Forelimb muscle (tissue), 1 donor: ENCODE data around the gene RALB. TPM values are rescaled to one million over a fixed set of nuclear protein-coding genes. Genes with fewer than 3 reads are reported as not detected.

Source experiments
- DNase-seq: peaks from one replicate; pipeline ENCODE4 v3.0.0-alpha.2; 2013; ENCODE audit warnings: low read depth
- polyA plus RNA-seq: library from polyadenylated mRNA; unstranded; fragments of 120-200 nt; gene quantifications from one replicate; pipeline ENCODE4 v1.2.1, GENCODE V29; 2013; ENCODE audit not compliant: insufficient read length

RALB gene
- polyA plus RNA-seq, 1 donor: 43.7 TPM

- no peak for DNase-seq
Observed at GRCh38 chr2:120338015-120338414, 85.4 kb downstream of the RALB start.

GRCh38 chr2:120341977-120342376 is 89.3 kb downstream of the RALB start:
- no peak for DNase-seq

- DNase-seq: no peak
Observed at GRCh38 chr2:120342446-120342845, 89.8 kb downstream of the RALB start.

- no peak for DNase-seq
Observed at GRCh38 chr2:120343100-120343432, 90.4 kb downstream of the RALB start.

- DNase-seq: peak; percentile 48
Observed at GRCh38 chr2:120343433-120344105, 90.9 kb downstream of the RALB start.

Other genes starting within 250 kb of the RALB start
- gene EPB41L5, start 239.8 kb upstream of the RALB start, polyA plus RNA-seq: 15.0 TPM
- 13.1 TPM for gene TMEM185B, start 29.5 kb upstream of the RALB start, polyA plus RNA-seq
- 0.89 TPM for gene INHBB, start 93.3 kb downstream of the RALB start, polyA plus RNA-seq